Mucosa of stomach (tissue), 1 donor: Measurements from ENCODE around the gene CCDC86.

Source experiments
- H3K27me3 ChIP-seq: one replicate; pipeline ENCODE4 v1.7.0; 2013; ENCODE audit warnings: mild to moderate bottlenecking, low read length; ENCODE audit not compliant: control insufficient read depth, insufficient read depth
- H3K36me3 ChIP-seq: one replicate; pipeline ENCODE4 v1.7.0; 2013; ENCODE audit warnings: low read length; ENCODE audit not compliant: control insufficient read depth, insufficient read depth
- H3K4me1 ChIP-seq: one replicate; pipeline ENCODE4 v1.7.0; 2013; ENCODE audit warnings: mild to moderate bottlenecking, low read length; ENCODE audit not compliant: control insufficient read depth, insufficient read depth
- H3K4me3 ChIP-seq: one replicate; pipeline ENCODE4 v1.7.0; 2013; ENCODE audit warnings: low read length
- H3K9ac ChIP-seq: one replicate; pipeline ENCODE4 v1.7.0; 2013; ENCODE audit warnings: mild to moderate bottlenecking, low read length, moderate library complexity
- H3K9me3 ChIP-seq: one replicate; pipeline ENCODE4 v1.7.0; 2013; ENCODE audit warnings: mild to moderate bottlenecking, low read length, moderate library complexity; ENCODE audit not compliant: control insufficient read depth
- donor health status: Pancreatic carcinoma.

Gene CCDC86

DNA sequence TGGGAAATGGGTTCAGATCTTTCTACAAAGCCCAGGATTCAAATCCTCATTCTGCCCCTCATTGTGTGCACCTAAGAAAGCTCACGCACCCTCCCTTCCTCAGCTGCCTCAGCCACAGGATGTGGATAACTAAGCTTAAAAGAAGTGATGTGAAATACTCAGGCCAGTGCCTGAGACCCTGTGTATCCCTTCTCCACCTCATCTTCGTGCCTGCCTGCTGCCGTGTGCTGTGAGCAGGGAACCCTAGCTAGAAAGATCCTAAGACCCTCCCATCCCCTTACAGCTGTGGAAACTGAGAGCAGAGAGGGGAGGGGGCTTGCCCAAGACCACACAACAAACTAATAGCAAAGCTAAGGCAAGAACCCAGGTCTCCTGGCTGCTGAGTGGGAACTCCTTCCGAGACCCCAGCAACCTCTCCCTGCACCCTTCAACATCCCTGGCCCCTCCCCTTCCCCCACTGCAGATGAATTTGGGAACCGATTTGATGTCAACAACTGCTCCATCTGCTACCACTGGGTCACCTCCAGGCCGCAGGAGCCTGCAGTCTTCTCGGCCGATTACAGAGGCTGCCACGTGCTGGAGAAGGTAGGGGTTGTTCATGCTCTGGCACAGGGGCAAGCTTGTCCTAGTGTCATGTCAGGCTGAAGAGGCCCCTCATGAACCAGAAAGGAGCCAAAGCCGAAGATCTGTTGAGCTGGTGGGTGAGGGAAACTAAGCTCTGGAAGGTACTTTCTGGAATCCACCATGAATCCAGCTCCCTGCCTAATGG is 27.0 kb downstream of the CCDC86 start:
- Histone ChIP-seq H3K4me3 (no peak overlapping the region), H3K9ac (no peak overlapping the region), H3K27me3 (no peaks in the 10 kb centered on the region), H3K4me1 (peaks cover 5% of the 10 kb centered on the region), H3K36me3 (no peaks in the 10 kb centered on the region), H3K9me3 (no peaks in the 10 kb centered on the region)

DNA sequence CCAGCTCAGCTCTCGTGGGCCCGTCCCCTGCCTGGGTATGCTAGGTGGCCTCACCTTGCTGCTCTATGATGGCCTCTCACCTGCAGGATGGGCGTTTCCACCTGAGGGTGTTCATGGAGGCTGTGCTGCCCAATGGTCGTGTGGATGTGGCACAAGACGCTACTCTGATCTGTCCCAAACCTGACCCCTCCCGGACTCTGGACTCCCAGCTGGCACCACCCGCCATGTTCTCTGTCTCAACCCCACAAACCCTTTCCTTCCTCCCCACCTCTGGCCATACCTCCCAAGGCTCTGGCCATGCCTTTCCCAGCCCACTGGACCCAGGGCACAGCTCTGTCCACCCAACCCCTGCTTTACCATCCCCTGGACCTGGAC is 27.5 kb downstream of the CCDC86 start:
- Histone ChIP-seq H3K36me3 (no peaks in the 10 kb centered on the region), H3K9me3 (no peaks in the 10 kb centered on the region), H3K27me3 (no peaks in the 10 kb centered on the region), H3K9ac (no peak overlapping the region), H3K4me1 (peaks cover 5% of the 10 kb centered on the region), H3K4me3 (no peak overlapping the region)

DNA sequence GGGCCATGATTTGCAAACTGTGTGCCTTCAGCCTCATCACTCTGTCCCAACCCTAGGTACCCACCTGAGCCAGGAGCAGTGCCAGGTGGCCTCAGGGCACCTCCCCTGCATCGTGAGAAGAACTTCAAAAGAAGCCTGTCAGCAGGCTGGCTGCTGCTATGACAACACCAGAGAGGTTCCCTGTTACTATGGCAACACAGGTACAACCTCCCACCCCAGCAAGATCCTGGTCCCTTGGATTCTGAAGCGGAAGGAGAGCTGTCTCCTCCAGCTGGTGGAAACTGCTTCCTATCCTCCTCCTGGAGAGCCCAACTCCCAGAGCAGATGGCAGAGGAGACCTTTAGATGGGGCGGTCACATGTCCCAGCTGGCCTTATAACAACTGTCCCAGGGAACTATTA is 28.4 kb downstream of the CCDC86 start:
- Histone ChIP-seq H3K9ac (no peak overlapping the region), H3K4me3 (no peak overlapping the region), H3K9me3 (no peaks in the 10 kb centered on the region), H3K4me1 (peaks cover 5% of the 10 kb centered on the region), H3K27me3 (no peaks in the 10 kb centered on the region), H3K36me3 (no peaks in the 10 kb centered on the region)

DNA sequence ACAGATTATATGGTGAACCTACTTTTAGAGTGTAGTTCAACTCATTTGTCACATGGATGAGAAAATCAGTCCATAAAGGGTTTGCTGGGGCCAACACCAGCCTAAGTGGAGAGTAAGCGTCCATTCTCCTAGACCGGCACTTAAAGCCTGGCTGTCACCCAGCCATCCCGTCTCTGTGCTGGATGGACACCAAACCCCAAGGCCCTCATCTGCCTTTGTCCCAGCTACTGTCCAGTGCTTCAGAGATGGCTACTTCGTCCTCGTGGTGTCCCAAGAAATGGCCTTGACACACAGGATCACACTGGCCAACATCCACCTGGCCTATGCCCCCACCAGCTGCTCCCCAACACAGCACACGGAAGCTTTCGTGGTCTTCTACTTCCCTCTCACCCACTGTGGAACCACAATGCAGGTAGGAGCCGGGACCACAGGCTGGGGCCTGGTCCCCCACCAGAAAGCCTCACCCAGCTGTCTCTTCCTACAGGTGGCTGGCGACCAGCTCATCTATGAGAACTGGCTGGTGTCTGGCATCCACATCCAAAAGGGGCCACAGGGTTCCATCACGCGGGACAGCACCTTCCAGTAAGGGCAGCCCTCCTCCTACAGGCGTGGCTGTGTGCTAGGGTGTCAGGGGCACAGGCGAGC is 28.9 kb downstream of the CCDC86 start:
- Histone ChIP-seq H3K4me1 (peaks cover 5% of the 10 kb centered on the region), H3K27me3 (no peaks in the 10 kb centered on the region), H3K4me3 (no peak overlapping the region), H3K9me3 (no peaks in the 10 kb centered on the region), H3K36me3 (no peaks in the 10 kb centered on the region), H3K9ac (no peak overlapping the region)

DNA sequence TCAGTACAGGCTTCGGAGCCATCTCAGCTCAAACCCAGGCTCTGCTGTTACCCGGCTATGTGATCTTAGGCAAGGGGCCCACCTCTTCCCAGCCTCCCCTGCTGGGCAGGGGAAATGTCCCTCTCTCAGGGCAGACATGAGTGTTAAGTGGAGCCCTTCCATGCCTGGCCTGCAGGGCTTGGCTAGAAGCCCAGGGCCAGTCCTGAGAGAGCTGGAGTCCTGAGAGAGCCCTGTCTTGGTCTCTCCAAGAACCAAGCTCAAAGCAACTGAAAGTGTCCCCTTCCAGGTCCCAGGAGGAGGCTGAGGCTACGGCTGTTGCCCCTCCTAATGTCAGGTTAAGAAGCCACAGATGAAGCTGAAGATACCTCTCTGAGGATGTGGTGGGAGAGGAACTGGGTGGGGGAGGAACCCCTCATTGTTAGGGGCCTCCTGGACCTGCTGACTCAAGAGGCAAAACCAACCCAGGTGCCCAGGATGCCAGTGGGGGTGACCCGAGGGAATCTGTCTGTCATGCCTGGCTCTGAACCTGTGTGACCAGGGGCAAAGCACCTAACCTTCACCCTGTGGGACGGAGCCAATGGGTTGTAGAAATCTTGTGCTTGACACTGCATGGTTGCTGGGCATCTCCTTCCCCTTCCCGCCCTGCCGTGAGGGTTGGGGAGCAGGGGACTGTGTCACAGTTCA is 29.6 kb downstream of the CCDC86 start:
- Histone ChIP-seq H3K9me3 (no peaks in the 10 kb centered on the region), H3K36me3 (no peaks in the 10 kb centered on the region), H3K27me3 (no peaks in the 10 kb centered on the region), H3K4me1 (peaks cover 5% of the 10 kb centered on the region), H3K4me3 (no peak overlapping the region), H3K9ac (no peak overlapping the region)

DNA sequence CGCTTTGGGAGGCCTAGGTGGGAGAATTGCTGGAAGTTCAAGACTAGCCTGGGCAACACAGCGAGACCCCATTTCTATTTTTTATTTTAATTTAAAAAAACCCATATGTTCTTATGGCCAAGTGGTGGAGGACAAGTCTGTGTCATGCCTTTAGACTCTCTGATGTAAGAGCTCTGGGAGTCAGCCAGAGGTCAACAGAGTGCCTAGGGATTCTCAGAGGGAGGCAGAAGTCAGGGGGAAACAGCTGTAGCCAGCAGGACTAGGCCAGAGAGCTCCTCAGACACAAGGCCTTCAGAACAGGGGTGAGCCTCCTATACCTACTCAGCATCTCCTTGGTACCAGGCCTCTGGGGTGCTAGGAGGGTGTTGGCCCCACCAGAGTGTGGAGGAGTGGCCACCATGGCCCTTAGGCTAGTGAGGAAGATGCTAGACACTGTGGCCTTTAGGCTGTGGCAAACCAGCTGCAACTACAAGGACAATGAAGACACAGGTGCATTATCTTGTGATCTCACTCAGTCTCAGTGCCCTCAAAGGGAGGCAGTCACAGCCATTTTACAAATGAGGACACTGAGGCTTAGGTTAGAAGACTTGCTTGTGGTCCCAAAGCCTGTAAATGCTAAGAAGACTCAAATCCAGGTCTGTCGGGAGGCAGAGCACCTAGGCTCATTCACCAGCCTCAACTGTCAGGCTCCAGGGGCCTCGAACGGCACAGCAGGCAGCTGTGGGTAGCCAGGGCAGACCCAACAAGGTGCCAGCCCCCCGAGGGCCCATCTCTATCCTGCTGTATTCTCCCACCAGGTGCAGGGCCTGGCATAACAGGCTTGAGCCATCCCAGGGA is 30.4 kb downstream of the CCDC86 start:
- Histone ChIP-seq H3K4me1 (peaks cover 5% of the 10 kb centered on the region), H3K36me3 (no peaks in the 10 kb centered on the region), H3K9me3 (no peaks in the 10 kb centered on the region), H3K27me3 (no peaks in the 10 kb centered on the region), H3K4me3 (no peak overlapping the region), H3K9ac (no peak overlapping the region)

DNA sequence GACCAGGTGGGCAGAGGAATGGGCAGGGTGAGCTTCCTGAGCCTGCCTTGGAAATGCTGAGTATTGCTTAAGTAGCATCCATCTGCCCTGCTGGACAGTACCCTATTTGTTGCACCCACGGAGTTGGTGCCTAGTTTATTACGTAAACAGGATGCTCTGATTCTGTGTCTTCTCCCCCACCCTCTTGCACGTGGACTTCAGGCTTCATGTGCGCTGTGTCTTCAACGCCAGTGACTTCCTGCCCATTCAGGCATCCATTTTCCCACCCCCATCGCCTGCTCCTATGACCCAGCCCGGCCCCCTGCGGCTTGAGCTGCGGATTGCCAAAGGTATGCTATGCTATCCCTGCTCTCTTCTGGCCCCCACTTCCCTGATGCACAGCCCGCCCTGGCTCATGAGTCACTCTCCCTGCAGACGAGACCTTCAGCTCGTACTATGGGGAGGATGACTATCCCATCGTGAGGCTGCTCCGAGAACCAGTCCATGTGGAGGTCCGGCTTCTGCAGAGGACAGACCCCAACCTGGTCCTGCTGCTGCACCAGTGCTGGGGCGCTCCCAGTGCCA is 31.1 kb downstream of the CCDC86 start:
- H3K9me3 ChIP-seq: no peaks in the 10 kb centered on the region
- H3K4me3 ChIP-seq: no peak overlapping the region
- H3K4me1 ChIP-seq: peaks cover 7% of the 10 kb centered on the region
- H3K9ac ChIP-seq: no peak overlapping the region
- H3K36me3 ChIP-seq: no peaks in the 10 kb centered on the region
- no peaks in the 10 kb centered on the region for H3K27me3 ChIP-seq

DNA sequence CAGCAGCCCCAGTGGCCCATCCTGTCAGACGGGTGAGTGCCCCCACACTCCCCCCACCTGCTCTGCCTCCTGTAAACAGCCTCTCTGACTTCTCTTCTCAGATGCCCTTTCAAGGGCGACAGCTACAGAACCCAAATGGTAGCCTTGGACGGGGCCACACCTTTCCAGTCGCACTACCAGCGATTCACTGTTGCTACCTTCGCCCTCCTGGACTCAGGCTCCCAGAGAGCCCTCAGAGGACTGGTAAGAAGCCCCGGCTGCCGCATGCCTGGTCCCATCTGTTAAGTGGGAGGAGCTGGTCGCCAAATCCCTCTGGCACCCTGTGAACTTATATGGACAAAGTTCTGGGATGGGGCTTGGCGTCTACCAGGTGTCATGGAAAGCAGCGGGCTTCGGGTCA is 31.6 kb downstream of the CCDC86 start:
- Histone ChIP-seq H3K9me3 (no peaks in the 10 kb centered on the region), H3K27me3 (no peaks in the 10 kb centered on the region), H3K9ac (no peak overlapping the region), H3K4me1 (peaks cover 9% of the 10 kb centered on the region), H3K36me3 (no peaks in the 10 kb centered on the region), H3K4me3 (no peak overlapping the region)

DNA sequence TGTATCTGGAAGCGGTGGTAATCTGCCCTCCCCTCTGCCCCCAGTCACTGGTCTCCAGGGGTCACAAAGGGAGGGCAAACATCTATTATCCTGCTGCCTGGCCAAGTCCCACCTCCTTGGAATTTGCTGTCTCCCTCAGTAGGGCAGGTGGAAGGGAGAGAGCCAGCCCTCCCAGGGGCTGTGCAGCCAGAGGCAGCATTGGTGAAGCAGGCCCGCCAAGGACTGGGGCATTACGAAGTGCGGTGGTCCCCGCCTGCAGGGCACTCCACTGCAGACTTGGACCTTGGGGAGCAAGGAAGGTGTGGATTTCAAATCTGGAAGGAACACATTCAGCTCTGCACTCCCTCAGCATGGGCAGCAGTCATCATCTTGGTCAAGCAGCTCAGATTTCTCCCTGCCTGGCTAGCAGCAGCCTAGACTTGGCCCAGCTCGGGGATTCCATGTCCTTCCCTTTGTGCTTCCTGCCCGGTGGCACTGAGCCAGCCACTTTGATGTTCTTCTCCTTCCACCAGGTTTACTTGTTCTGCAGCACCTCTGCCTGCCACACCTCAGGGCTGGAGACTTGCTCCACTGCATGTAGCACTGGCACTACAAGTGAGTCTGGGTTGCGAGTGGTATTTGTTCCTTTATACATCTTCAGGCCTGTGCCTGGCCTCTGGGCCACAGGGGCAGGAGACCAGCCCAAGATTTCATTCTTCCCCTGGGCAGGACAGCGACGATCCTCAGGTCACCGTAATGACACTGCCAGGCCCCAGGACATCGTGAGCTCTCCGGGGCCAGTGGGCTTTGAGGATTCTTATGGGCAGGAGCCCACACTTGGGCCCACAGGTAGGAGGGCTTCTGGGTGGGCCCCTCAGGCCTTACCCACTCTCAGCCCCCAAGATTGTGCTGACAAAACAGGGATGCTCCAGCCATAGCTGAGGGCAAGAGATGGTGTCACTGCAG is 32.8 kb downstream of the CCDC86 start:
- H3K9ac ChIP-seq: no peak overlapping the region
- no peaks in the 10 kb centered on the region for H3K27me3 ChIP-seq
- H3K4me1 ChIP-seq: peaks cover 9% of the 10 kb centered on the region
- no peaks in the 10 kb centered on the region for H3K36me3 ChIP-seq
- H3K9me3 ChIP-seq: no peaks in the 10 kb centered on the region
- H3K4me3 ChIP-seq: no peak overlapping the region

DNA sequence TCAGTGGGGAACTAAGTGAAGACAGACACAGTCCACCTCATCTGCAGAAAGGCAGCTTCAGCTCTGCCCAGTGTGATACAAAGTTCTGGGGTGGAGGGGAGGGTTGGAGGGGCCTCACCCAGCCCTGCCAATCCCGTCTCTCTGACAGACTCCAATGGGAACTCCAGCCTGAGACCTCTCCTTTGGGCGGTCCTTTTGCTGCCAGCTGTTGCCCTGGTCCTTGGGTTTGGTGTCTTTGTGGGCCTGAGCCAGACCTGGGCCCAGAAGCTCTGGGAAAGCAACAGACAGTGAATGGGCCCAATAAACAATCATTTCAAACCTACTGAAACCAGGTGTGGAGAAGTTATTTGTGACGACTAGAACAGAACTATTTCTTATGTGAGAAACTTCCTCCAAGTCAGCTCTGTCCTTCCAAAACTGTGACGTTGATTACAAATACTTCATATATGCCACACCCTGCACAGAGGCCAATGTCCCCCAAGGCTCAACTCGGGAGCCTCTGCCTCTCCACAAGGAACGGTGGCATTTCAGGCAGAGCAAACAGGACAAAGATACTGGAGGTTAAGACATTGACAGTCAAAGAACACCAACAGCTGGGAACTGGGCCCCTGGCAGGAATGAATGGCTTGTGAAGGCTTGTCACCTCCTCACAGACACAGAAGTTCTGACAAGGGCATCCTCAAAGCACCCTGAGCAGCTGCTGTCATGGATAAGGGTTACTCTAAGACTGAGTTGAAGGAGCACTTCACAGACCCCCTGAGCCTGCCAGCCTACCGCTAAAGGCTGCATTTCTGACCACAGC is 33.7 kb downstream of the CCDC86 start:
- no peaks in the 10 kb centered on the region for H3K36me3 ChIP-seq
- H3K9me3 ChIP-seq: no peaks in the 10 kb centered on the region
- H3K4me1 ChIP-seq: peaks cover 9% of the 10 kb centered on the region
- H3K27me3 ChIP-seq: no peaks in the 10 kb centered on the region
- H3K4me3 ChIP-seq: no peak overlapping the region
- H3K9ac ChIP-seq: no peak overlapping the region
